Activated CD4-positive, alpha-beta T cell treated with anti-CD3 and anti-CD28 coated beads, Interleukin-2, Interleukin-6, amounts not matched to agents 100 ng/mL and 50 ng/mL, durations not matched to agents 16 hours and 8 hours (primary cell): Measurements from ENCODE around the gene POLR1G.

Experiments
- DNase-seq: peaks from one replicate; pipeline ENCODE4 v3.0.0-alpha.2; 2020

POLR1G gene

DNA sequence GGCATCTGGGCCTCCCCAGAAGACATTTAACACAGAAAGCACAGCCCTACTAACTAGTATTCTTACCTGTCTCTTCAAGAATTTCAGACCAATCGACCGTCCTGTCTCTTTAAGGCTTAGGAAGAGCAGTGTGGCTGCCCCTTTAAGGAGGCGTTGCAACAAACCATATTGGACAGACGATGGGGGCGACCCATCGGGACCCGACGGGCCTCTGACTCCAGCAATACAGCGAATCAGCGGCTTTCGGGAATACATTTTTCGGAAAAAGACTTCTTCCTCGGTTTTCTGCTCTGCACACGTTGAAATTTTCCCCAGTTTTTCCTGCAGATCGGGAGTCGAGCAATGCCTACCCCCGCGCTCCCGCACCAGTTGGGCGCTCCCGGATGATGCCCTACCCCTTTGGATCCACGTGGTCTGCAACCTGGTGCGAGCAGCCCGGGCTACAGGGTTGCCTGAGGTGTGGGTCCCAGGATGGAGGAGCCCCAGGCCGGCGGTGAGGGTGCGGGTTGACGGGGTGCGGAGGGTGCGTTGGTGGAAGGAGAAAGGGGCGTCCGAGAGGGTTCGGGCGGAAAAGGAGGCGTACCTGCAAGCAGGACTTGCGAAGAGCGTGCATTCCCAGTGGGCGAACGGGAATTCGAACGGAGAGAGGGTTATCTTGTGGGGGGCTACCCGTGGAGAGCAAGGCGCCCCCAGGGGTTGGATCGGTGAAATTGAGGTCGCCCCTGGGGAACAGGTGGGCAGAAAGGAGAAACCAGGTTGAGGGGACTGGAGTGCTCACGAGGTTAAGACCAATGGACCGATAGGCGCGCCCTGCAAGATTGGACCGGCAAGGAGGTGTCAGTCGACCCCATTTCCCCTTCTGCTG lies at the start of gene POLR1G:
TSS of gene POLR1G (plus strand) at position 419 of the 865 bp plus-strand sequence. CDS start at position 472, 53 bp downstream.
- DNase-seq = peak; percentile 90

DNA sequence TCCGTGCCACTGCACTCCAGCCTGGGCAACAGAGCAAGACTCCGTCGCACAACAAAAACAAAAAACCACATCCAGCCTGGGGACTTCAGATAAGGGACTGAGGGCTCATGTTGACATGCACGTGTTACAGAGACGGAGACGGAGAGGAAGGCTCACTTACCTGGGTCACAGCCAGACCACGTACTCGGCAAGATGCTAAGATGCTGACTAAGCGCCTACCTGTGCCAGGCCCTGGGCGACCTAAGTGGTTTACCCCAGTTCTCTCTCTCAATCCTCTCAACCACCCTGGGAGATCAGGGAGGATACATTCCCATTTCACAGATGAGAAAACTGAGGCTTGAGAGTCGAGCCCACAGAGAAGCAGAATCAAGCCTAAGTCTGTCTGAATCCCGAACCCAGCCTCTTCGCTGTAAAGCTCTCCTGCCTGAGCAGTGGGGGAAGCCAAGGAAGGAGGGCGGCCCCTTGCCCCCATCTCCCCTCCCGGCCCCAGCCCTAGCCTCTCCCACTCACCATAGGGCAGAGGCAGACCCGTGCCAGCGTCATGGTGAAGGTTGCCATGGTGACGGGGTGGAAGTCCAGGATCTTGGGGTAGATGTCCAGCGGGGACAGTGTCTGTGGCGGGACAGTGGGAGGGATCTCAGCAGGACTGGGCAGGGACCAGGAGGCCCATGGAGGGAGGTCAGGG lies 49.5 kb upstream of the POLR1G start:
- DNase-seq = no peak

DNA sequence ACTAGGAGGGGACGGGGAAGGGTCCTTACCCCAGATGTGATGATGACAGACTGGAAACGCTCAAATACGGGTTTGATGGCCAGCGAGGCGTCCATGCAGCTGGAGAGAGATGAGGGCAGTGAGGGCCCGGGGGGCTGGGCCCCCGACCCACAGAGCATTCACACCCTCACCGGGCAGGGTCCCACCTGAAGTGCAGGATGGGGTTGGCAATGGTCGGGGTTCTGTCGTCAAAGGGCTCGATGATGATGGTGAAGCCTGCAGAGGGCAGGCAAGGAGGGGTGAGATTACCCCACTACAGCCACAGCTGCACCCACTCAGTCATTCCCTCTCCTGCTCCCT lies 49.0 kb upstream of the POLR1G start:
- DNase-seq = no peak

GRCh38 chr19:45358213-45358792 lies 48.1 kb upstream of the POLR1G start:
- DNase-seq = no peak

GRCh38 chr19:45361608-45362007 lies 44.8 kb upstream of the POLR1G start:
- DNase-seq = no peak

DNA sequence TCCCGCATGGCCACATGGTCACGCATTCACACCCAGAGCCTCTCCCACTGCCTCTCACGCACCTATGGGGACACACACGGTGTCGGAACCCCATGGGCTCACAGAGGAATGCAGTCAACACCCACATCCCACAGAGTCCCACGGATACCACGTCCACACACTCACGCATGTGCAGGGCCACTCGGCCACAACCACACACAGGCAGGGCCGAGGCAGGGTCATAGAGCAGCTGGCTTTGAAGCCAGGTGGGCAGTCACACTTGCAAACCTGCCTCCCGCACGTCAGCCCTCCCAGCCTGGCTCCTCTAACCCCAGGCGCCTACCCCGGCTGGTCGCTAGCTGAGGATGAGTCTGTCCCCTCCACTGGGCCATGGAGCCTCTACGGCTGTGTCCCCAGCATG lies 44.2 kb upstream of the POLR1G start:
- no peak for DNase-seq

DNA sequence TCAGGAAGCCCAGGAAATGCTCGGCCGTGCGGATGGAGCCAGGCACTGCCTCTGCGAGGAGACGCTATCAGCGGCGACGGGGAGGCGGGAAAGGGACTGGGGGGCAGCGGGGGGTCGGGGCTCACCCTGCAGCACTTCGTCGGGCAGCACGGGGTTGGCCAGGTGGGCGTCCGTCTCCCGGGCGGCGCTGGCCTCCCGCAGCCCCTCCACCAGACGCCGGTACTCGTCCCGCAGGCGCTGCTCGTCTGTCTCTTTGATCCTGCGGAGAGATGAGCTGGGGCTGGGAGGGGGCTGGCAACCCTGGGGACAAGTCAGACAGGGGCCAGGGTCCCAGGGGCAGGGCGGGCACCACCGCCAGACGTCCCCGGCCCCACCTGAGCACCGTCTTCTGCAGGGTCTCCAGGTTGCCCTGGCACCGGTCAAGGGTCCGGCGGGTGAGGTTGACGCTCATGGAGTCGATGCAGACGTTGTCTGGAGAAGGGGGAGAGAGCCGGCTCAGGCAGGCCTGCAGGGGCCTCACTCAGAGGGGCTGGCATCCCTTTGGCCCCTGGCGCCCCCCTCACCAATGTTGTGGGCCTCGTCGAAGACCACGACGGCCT lies 42.5 kb upstream of the POLR1G start:
- no peak for DNase-seq

DNA sequence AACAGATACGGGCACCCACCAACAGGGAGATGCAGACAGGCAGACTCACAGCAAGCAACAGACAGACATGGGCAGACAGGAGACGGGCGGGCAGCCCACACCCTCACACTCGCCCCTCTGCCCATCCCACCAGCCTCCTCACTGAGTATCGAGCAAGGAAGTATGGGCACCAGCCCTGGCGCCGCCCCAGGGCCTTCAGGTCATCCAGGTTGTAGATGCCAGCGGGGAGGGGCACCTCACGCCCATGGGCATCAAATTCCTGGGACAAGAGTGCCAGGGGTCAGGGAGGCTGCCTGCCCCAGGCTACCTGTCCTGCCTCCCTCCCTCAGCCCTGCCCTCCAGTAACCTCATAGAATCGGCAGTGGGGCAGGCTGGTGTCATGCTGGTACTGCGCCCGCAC lies 41.7 kb upstream of the POLR1G start:
- DNase-seq = no peak

DNA sequence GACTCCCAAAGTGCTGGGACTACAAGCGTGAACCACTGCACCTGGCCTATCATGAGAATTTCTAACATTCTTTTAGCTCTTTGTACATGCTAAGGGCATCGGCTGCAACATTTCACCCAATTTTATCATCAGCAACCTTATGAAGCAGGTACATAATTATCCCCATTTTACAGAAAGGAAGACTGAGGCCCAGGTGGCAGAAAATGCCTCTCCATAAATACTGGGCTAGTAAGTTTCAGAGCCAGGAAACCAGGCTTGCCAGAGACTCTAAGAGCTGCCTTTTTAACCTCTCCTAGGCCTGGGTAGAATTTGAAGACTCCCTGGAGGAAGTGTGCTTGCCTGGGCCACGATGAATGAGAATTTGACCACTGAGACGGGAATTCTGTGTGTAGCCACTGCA lies 38.3 kb upstream of the POLR1G start:
- no peak for DNase-seq

- no peak for DNase-seq
Observed at GRCh38 chr19:45368737-45369340, 37.6 kb upstream of the POLR1G start.

GRCh38 chr19:45370410-45371204 lies 35.8 kb upstream of the POLR1G start, which contains the start of gene ERCC2:
ERCC2 (minus strand) TSS chr19:45370573; CDS start chr19:45370540, 33 bp downstream.
- DNase-seq = peak; percentile 100

DNA sequence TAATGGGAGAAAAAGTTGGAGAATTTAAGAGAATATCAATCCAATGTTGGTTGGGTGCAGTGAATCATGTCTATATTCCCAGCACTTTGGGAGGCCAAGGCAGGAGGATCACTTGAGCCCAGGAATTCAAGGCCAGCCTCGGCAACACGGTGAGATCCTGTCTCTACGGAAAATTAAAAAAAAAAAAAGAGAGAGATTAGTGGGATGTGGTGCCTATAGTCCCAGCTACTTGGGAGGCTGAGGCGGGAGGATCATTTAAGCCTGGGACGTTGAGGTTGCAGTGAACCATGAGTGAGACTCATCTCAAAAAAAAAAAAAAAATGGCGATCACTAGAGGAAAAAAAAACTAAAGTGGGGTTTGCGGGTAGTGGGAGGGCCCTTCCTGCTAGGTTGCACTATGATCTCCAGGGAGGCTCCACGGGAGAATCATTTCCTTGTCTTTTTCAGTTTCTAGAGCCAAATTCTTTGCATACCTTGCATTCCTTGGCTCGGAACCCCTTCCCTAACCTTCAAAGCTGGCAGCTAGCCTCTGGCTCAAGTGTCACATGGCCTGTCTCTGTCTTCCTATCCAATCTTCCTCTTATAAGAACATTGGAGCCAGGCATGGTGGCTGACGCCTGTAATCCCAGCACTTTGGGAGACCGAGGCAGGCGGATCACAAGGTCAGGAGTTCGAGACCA lies 30.3 kb upstream of the POLR1G start:
- no peak for DNase-seq

- DNase-seq = no peak
Observed at GRCh38 chr19:45380107-45380506, 26.3 kb upstream of the POLR1G start.

GRCh38 chr19:45382426-45382825 lies 24.0 kb upstream of the POLR1G start:
- DNase-seq = no peak

GRCh38 chr19:45385392-45386221 lies 20.8 kb upstream of the POLR1G start:
- no peak for DNase-seq

DNA sequence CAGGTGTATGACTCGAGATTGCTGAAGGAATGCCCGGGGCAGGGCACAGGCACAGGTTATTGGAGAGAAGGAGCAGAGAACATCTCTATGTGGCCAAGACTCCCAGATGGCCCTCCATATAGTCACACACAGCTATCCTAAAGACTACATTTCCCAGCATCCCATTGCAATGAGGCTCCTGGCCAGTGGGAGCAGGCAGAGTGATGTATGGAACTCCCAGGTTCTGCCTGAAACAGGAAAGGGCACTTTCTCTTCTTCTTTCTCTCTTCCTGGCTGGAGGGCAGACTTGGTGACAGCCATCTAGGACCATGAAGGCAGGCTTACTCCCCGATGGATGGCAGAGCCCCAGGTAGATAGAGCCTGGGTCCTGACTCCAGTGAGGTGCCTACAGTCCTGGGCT lies 15.1 kb upstream of the POLR1G start:
- peak; percentile 18 for DNase-seq

- DNase-seq = no peak
Observed at GRCh38 chr19:45391871-45392665, 14.4 kb upstream of the POLR1G start.

DNA sequence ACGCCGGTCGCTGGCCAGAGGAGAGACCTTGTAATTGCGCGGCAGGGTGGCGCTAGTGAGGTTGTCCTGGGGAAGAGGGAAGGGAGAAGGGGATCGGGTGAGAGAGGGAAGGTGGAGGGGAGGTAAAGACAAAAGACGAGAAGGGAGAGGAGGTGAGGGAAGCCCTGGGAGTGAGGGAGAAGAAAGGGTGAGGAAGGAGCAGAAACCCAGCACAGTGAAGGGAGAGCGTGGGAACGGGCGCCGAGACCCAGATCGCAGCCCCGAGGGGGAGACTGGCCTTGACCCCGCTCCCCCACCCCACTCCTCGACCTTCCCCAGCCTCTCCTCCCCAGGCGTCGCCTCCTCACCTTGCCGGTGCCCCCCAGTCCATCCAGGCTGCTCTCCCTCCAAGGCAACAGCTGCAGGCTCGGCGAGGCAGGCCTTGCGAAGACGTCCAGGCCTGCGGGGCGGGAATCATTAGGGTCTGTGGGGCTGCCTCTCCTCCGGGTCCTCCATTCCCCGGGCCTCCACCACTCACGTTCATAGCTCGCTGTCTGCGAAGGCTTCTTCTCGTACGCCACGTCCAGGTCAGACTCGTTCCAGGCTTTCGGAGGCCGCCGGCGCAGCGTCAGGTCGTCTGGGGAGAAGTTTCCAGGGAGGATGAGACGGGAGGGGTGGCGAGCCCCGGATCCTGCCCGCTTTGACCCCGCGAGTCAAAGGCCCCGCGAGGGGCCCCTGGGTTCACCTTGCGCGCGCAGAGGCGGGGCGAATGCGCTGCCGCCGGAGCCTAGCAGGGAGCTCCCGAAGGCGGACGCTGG lies 10.4 kb upstream of the POLR1G start:
- no peak for DNase-seq

- no peak for DNase-seq
Observed at GRCh38 chr19:45400192-45400591, 6.3 kb upstream of the POLR1G start.
